ENCODE data around the gene EDAR. TPM values are rescaled to one million over a fixed set of nuclear protein-coding genes. Genes with fewer than 3 reads are reported as not detected.

Gene EDAR
- polyA plus RNA-seq, 1 donor, result not detected

GRCh38 chr2:108938077-108938710 lies 50.8 kb downstream of the EDAR start:
- DNase-seq, result no peak

DNA sequence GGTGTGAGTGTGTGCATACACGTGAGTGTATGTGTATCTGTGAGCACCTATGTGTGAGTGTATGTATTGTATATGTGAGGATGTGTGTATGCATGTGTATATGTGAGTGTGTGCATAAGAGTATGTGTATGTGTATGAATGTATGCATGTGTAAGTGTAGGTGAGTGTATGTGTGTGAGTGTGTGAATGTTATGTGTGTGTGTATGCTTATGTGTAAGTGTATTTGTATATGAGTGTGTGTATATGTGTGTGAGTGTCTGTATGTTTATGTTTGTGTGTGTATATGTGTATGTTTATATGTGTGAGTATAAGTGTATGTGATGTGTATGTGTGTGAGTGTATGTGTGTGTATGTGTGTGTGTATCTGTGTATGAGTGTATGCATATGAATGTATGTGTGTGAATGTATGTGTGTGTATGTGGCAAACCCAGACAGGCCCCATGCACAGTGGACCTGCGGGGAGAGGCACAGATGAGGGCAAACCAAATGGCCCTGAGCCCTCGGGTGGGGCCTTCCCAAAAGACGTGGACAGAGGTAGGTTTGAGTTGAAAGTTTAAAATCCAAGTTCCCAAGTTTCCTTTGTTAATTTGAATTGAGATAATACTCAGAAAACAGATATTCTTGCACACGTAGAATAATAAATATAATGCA lies 51.5 kb downstream of the EDAR start:
- no peak for DNase-seq

DNA sequence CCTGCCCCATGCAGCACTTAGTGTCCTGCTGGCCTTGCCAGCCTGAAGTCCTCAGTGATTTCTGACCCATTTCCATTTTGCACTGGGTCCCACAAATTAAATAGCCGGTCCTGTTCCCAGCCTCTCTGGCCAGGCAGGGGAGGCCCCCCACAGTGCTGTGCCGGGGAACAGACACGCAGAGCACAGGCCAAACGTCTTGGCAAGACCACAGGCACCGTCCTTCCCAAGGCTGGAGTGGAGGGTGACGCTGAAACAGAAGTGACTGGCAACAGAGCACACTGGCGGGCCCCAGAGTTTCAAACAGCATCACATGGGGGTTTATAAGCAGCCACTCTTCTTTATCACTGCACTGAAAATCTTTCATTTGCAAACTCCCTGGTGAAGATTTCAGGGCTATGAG lies 52.2 kb downstream of the EDAR start:
- DNase-seq, result no peak

DNA sequence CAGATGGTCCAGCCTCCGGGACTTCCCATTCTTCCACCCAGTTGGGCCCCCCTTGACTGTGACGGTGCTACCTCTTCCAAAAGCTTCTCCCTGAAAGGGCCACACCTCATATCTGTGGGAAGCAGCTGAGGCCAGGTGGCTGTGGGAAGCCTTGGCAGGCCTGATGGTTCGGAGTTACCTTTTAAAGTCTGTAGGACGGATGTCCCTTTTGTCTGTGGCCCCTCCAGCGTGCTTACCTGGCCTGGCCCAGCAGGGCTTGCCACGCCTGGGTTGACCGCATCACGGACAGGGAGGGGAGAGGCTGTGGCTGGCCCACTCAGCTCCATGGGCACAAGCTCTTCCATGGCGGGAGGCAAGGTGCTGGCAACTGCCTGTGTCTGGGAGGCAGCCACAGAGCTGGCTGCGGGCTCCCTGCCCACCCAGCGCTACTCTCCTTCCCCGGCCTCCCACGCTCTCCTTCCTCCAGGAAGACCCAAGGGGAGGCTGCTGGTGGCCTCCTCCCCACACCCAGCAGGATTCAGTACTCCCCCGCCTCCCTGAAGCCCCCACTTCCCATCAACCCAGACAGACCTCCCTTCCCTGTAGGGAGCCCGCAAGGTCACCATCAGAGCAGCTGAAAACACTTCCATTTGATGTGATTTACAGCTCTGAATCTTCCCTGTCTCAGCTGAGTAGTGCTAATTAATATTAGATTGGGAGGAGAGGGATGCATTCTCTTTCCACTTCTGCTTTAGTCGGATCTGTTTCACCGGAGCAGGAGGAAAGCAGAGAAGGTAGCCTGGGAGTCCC lies 52.8 kb downstream of the EDAR start:
- no peak for DNase-seq

DNA sequence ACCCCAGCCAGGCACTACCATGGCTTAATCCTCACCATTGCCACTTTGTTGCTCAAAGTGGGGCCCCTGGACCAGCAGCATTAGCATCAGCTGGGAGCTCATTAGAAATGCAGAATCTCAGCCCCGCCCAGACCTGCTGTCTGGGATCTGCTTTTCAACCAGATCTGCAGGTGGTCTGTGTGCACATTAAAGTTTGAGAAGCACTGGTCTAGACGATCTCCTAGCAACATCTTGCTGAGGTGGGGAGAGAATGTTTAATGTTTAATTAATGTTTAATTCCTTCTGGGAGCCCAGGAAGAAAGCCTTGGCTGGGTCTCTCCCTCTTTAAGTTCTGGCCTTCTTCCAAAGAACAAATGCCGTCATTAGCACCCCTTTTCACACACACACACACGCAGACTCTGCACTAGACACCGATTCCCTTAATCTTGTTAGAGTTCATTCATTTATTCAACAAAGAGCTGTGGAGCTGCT lies 53.7 kb downstream of the EDAR start:
- no peak for DNase-seq

DNA sequence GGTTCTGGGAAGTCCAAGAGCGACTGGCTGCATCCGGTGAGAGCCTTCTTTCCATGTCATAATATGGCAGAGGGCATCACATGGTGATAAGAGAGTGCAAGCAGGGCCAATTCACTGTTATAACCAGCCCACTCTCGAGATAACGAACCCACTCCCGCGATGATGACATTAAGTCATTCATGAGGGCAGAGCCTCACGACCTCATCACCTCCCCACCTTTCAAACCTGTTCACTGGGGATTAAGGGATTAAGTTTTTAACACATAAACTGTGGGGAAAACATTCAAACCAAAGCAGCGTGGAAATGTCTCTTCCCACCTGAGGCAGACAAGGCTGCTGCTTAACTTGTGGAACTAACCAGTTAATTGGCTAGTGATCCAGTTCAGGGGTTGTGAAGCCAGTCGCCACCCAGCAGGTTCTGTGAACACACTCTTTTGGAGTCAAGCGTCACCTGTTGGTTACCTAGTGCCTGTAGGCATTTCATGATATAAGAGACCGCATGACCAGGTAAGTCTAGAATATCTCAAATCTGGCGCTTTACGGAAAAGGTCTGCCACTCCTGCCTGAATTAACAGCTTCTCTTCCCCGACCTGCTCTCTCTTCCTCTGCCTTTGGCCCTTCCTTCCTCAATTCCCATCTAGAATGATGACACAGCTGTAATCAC lies 54.3 kb downstream of the EDAR start:
- DNase-seq, result no peak

DNA sequence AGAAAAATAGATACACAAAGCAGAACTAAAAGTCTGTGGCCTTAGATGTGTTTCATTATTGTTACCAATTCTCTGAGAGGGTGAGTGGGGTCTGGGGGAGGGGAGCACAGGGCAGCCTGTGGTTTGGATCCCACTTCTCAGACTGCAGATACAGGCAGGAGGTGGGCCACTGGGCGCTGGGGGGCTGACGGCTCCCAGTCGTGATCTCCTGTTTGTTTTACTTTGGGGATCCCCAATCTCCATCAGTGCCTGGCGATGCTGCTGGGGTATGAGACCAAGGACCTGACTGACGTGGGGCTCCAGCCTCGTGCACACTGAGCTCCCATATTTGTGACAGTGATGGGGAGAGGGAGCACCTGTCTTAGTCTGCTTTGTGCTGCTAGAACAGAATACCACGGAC lies 54.9 kb downstream of the EDAR start:
- no peak for DNase-seq

- DNase-seq, result no peak
Observed at GRCh38 chr2:108933691-108934117, 55.3 kb downstream of the EDAR start.

DNA sequence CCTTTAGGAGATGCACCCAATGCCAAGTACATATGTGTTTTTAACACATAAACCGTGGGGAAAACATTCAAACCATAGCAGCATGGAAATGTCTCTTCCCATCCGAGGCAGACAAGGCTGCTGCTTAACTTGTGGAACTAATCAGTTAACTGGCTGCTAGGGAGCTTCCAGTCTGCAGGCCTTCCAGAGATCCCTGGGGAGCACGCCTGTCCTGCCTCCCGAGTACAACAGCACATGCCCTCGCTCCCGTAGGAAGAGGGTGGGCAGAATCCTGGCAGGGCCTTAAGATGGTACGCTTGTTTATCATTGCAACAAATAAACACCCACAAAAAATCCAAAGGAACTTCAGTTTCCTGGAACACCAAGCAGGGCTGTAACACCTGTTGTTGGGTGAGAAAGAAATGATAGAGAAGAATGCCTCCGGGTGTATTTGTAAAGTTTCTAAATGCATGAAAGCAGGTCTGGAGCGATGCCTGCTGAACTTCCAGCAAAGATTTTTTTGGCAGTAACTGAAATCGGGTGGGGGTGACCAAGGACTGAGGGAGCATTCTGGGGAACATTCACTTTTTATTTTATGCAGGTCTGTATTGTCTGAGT lies 56.2 kb downstream of the EDAR start:
- no peak for DNase-seq

DNA sequence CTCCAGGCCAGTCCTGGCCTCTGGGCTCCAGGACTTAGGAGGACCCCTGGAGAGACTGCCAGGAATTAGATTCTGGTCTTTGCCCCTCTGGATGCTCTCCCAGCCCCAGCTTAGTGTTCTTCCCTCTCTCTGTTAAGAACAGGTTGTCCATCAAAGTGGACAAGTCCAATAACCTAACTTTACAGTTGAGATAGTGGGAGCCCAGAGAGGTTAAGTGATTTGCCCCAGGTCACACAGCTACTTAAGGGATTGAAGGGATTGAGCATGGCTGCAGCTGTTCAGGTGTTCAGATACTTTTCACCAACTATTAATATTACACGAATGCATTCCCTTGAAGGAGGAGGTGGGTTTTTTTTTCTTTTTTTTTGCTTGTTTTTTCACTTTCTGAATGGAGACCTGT lies 57.6 kb downstream of the EDAR start:
- no peak for DNase-seq

DNA sequence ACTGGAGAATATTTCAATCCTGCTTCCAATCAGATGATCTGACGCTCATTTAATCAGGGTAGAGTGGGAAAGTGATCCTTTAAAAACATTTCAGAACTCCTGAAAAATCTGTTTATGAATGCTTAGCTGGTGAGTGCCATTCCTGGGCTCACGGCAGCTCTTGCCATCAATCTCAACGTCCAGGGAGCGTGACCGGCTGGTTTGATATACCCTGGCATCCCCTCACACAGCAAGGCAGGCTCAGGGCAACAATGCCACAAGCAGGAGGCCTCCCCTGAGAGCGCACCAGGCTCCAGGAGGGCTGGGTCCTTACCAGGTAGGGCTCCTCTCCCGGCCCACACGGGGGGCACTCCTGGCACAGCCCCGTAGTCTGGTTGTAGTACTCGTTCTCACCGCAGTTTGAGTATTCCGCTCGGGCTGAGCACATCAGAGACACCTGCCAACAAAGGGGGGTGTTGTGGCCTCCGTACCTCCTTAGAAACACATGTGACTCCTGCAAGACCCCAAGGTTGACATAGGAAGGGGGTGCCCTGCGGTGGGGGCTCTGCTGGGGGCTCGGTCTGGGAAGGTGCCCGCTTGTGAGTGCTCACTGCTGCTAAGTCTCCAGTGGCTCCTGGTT lies 59.1 kb downstream of the EDAR start:
- DNase-seq, result no peak

- no peak for DNase-seq
Observed at GRCh38 chr2:108928660-108929377, 60.2 kb downstream of the EDAR start.

GRCh38 chr2:108927936-108928659 lies 60.9 kb downstream of the EDAR start:
- peak; percentile 38 for DNase-seq

DNA sequence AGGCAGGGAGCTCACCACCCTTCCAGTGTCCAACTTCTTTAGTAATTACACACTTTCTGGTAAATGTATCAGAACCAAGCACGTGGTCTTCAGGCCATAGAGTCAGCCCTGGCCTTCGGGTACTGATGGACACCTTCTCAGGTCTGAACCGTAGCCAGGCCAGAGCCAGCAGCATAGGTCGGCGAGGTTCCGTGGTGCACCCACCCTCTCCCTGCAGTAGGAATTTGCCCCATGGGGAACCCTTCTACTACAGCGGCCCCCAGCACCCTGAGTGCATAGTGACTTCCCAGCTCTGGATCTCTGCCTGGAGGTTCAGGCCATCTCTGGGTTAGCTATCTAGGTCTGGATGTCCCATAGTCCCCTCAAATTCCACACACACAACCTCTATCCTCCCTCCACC lies 61.6 kb downstream of the EDAR start:
- DNase-seq, result no peak

- no peak for DNase-seq
Observed at GRCh38 chr2:108926561-108927380, 62.2 kb downstream of the EDAR start.

GRCh38 chr2:108925735-108926134 lies 63.3 kb downstream of the EDAR start:
- DNase-seq, result no peak

DNA sequence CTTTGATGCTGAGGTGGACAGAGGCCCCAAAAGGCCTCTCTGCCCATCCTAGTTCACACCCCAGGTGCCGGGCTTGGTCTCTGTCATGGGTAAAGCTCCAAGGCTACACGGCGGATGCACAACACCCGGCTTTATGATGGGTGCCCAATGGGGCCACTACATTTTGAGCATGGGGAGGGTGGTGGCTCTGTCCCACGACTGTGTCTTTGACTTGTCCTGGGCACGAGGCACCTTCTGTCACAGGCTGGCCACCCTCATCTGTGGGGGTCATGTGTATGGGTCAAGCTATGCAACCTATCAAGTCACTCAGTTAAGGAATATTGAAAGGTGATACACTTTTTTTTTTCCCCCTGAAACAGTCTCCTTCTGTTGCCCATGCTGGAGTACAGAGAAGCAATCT lies 63.7 kb downstream of the EDAR start:
- no peak for DNase-seq

DNA sequence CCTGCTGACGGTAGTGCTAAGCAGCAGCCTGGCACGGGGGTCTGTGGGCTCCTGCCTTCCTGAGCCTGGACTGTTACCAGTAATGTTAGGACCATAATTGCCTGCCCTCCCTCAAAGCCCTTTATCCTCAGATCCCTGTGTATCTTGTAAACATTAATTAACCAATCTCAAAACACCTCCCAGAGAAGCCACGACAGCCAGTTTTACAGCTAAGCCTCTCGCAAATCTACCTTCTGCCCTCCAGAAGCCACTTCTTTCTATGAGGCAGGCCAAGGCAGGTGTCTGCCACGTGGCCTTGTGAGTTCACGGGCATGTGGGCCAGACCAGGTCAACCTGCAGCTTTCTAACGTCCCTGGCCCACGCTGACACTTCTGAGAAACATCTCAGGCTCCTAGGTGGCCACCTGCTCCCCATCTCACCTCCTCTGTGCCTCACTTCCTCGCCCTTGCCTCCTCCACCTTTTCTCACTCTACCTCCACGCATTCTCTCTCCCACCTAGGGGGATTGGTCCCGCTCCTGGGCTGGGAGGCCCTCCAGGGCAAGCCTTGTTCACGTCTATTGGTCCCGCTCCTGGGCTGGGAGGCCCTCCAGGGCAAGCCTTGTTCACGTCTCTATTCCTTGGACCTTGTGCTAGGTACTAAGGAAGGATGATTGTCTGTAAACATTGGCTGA lies 64.3 kb downstream of the EDAR start:
- no peak for DNase-seq
